ENCODE data around the gene MAFB. TPM values are rescaled to one million over a fixed set of nuclear protein-coding genes. Genes with fewer than 3 reads are reported as not detected.

Gene MAFB
- total RNA-seq, 1 experiment from 2014 or later = 0.06 TPM

DNA sequence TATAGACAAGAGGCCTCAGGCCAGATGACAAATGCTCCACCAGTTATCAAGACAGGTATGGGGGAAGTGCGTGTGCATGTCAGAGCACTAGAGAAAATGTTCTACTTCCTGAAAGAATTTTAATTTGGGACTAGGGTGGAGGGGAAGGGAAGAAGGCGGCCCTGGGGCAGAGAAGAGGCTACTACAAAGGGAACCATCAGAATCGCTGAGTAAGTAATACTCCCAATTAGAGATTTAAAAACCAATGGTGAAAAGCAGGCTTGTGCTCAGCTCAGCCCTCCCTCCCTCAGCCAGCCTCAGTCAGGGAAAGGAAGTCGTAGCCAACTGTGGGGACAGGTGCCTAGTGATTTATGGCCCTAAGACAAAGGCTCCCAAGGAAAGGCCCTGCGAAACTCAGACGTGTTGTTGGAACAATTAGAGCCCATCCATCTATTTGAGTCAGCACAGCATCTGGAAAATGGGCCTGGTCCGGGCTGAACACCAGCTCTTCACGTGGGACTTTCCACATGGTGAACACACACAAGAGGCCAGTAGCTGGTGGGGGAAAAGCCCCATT, 15.0 kb upstream of the MAFB start:
- no peak for DNase-seq (ENCODE audit: low read depth)

DNA sequence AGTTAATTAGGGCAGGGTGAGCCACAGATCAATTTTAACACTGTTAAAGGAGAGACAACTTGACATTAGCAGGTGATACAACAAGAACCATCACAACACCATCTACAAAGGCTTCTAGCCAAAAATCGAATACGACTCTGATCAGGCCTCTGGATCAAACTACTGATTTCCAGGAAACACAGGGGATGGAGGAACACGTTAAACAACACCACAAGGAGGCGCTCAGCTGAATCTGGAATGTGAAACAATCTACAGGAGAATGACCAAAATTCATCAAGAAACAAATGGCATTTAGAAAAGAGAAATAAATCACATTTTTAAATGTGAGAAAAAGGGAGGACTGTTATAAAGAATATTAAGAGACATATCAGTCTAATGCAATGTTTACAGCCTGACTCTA, 13.5 kb upstream of the MAFB start:
- no peak for DNase-seq (ENCODE audit: low read depth)

DNA sequence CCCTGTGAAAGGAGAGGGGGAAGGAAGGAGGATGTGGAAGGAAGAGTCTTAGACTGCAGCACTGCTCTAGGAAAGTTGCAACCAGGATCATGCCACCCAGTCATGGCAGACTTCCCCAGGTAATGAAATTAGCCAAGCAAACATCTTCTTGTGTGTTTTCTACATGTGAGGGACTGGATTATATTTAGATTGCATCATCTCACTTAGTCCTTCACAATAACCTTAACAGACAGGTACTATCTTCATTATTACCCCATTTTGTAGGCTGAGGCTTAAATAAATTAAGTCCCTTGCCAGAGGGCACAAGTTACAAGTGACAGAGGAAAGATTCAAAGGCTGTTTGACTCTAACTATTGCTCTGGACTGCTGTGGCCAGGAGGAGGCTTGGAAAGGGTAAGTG, 9.7 kb upstream of the MAFB start:
- DNase-seq (ENCODE audit: low read depth) = no peak

DNA sequence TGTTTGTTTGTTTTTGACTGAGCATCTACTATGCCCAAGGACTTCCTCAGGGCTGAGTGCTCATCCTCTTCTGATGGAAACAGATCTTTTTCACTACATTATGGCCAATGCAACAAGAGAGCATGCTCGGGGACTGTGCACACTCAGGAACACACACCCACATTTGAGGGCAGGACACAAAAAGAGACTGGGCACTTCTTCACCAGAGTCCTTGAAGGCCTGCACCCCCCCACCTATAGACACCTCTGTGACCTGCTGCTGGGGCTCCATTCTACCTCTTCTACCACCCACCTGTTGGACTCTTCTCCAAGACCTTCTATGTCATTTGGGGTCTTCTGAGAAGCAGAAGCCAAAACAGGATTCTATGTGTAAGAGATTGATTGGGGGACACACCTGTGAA, 9.2 kb upstream of the MAFB start:
- DNase-seq (ENCODE audit: low read depth) = no peak

DNA sequence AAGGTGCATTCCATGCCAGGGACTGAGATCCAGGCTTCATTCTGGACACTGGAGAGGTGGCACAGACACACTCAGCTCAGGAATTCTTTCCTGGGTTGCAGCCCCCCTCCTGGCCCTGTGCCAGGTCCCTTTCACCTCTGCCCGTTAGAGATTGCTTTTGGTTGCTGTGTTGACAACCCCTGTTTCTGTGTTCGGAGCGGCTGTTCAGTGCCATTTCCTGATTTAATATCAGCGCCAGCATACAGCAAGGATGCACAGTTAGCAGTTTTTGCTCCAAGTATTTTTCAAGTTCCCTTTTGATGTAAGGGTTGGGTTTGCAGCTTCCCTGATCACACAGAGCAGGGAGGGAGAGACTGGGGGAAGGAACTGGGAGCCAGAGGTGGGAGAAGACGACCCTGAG, 8.5 kb upstream of the MAFB start:
- DNase-seq (ENCODE audit: low read depth) = no peak

DNA sequence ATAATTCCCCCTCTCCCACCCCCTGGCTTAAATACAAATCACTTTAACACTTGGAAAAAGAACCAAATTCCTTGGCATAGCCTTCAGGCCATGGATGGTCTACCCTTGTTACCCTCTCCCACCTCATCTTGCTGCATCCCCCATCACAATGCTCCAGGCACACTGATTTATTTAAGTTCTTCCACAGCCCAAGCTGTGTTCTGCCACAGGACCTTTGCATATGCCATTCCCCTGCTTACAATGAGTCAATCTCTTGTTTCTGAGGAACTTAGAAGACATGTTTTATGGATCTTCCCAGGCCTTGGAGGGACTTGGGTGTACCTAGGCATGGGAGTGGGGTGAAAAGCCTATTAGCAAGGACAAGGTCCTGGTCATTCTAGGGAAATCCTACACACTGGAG, 6.2 kb upstream of the MAFB start:
- no peak for DNase-seq (ENCODE audit: low read depth)

DNA sequence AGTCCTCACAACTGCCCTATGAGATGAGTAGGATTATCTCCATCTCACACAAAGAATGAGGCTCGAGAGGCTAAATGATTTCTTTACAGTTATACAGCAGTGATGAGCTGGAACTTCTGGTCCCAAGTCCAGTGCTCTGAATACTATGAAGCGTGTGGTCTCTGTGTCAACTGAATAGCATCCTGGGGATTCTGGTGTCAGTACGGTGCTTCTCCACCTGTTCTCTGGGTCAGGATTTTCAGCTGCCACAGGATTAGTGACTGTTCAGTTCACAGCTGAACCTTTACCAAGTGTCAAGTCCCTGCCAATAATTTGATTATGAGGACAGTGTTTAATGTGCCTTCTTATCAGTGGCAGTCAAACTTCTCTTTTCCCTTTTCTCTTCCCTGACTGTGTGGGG, 5.2 kb upstream of the MAFB start:
- no peak for DNase-seq (ENCODE audit: low read depth)

DNA sequence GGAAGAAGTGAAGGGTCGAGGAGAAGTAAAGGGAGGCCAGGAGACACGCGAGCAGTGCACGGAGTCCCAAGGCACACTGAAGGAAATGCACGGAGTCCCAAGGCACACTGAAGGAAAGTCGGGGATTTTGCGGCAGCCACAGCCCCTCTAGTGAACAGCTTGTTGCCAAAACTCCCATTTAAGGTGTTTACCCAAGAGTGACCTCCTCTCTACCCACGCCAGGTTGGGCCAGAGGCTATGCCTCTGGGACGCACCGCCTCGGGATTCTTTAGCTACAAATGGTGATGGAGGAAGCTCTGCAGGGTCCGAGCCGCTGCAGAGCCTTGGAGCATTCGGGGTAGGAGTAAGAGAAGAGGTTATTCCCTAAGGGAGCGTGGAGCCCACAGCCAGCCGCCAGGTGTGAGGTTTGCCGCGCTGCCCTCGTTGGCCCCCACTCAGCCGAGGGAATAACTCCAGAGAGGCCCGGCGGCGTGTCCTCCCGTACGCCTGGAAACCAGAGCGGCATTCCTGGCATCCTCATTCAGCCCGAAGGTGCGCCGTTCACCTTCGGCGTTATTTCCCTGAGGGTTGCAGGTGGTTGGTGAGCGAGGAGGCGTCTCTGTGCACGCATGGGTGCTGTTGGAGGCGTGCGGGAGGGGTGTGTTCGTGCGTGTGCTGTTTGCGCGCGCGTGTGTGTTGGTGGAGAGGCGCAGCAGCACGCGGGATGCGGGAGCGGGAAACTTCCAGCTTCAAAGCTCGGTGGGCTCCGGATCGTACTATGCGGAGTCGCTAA, 3.4 kb upstream of the MAFB start:
- no peak for DNase-seq (ENCODE audit: low read depth)

DNA sequence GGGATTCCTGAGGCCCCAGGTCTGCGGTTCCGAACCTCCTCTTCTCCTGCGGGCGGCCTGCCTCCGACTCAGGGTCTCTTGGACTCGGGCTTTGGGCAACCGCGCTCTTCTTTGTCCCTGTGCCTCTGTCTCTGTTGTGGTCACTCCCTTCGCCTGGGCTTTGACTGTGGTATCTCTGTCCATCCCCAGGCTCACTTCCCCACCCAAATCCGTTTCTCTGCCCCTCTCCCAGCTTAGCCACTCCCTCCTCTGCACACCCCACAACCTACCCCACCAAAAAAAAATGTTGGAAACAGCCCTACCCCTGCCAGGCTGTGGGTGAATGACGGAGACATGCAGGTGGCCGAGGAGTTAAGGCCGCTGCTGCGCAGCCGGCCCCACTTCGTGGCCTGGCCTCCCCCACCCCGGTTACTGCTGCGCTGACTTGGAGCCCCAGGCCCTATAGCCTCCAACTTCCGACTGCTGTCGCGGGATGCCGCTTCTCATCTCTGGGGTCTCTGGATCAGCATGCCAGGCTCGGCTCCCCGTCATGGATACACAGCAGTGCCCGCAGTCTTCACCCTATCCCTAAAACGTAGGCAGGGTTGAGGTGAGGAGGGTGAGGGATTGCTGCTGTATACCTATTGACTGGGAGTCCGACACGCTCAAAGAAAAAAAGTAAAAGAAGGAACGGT, 2.7 kb upstream of the MAFB start:
- no peak for DNase-seq (ENCODE audit: low read depth)

DNA sequence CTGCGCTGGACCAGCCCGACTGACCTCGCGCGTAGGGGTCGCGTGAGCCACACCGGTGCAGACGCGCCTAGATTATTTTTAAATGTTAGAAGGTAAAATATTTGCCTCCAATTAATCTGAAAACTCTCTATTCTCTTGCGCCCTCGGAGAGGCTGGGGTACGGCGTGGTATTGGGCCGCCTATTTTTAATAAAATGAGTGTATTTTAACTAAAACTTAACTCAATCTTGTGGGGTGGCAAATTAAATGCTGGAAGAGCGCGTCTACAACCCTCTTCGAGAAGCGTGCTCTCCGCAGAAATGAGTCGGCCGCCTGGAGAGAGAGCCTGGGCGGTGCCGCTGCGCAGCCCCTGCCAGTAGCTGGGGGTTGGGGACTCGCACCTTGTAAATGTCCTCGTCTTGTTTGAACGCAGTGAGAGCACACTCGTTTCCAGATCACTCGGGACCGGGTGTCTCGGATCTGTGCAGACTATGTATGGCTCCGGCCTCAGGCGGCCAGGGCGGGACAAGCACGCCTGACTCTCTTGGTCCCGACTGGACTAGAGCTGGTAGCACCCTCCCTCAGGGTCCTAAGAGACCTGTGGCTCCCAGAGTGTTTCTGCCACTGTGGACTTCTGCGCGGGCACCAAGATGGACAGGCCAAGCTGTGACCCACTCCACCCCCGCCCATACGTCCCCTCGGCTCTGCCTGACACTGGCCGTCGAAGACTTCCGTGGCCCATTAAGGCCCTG, 2.0 kb upstream of the MAFB start:
- DNase-seq (ENCODE audit: low read depth) = no peak

DNA sequence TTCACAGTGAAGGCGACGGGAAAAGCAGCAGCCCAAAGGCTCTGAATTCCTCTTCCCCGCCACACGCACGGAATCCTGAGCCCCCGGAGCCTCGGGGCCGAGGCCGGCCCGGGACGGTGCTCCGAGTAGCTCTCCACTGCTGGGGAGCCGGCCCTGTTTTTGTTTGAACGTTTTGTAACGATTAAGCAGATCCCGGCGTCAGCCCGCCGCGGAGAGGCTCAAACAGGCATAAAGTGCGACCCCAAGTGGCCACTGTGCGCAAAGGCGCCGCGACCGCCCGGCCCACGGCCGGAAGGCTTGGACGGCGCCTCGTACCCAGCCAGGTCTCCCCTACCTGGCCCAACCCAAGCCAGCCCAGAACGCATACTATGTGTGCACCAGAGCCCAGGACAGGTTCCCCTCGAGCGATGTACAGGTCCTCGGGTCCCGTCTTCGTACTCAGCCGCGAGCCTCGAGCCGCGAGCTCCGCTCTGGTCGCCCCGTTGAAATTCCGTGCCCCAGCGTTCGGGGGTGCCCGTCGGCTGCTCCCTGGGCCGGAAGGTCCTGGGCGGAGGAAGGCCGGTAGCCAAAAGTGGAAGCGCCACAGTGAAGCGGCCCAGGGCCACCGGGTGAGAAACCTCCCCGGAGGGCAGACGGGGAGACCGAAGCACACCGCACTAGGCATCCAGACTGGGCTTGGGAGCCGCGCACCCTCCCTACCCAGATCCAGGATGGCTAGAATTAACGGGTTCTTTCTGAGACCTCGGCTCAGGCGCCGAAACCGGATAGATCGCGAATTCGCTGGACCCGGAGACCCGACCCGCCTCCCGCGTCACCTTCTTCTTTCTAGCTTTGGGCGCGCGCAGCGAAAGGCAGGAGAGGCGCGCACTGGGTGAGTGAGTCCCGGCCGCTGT, 1.2 kb upstream of the MAFB start:
- peak; percentile 58 for DNase-seq (ENCODE audit: low read depth)

DNA sequence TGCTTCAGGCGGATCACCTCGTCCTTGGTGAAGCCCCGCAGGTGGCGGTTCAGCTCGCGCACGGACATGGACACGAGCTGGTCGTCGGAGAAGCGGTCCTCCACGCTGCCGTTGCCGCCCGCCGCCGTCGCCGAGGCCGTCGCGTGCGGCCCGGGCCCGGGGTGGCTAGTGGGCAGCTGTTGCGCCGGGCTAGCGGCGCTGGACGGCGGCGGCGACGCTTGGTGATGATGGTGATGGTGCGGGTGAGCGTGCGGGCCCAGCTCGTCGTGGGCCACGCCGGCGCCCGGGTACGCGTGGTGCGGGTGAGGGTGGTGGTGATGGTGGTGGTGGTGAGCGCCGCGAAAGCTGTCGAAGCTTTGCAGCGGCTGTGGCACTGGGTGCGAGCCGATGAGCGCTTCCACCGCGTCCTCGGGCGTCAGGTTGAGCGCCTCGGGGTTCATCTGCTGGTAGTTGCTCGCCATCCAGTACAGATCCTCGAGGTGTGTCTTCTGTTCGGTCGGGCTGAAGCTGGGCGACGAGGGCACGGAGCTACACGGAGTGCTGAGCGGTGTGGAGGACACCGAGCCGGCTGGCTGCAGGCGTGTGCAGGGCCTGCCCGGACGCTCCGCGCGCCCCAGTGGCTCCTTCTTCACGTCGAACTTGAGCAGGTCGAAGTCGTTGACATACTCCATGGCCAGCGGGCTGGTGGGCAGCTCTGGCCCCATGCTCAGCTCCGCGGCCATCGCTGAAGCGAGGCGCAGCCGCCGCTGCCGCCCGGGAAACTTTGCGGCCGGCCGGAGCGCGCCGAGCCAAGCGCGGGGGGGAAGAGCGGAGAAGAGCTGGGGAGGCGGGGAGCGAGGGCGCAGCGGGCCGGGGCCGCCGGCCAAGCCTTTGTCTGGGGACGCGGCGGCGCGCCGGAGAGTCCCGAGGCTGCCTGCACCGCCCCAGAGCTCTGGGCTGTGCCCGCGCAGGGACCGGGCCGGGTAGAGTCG, 622 bp downstream of the MAFB start:
- DNase-seq (ENCODE audit: low read depth) = no peak

DNA sequence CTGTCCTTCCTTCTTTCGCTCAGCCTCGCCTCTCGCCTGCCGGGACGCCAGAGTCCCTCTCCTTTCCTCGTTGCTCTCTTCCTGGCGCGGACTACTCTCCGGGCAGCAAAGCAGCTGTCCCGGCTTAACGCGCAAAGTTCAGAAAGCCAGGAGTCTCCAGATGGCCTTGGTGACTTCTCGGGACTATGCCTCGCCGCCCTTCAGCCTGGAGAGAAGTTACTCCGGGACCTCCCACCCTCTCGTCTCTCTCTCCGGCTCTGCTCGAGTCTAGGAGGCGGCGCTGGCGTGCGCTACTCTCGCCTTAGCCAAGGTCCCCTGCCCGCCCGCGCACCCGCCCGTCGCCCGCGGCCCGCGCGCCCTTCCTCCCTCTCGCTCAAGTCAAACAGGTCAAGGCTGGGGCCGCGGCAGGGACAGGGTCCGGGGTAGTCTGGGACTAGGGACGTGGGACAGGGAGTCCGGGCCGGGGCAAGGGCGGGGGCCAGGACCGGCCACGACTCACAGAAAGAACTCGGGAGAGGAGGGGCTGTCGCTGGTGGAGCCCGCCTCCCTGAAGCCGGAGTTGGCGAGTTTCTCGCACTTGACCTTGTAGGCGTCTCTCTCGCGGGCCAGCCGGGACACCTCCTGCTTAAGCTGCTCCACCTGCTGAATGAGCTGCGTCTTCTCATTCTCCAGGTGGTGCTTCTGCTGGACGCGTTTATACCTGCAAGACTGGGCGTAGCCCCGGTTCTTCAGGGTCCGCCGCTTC, 1.5 kb downstream of the MAFB start:
- DNase-seq (ENCODE audit: low read depth) = no peak

DNA sequence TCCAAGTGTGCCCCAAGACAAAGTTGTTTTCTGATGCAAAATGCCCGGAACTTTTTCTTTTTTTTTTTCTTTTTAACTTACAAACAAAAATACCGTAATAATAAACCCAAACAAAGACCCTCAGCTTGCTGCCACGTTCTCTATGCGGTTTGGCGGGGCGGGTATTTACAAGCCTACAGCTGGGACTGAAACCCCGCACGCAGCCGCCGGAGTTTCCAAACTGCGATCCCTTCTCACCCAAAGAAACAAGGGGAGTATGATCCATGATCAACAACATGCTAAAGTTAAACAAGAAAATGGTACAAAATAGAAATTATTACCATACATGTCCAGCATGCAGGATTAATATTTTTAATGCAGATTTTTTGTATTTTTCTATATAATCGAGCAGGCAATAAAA, 2.1 kb downstream of the MAFB start:
- DNase-seq (ENCODE audit: low read depth) = no peak

DNA sequence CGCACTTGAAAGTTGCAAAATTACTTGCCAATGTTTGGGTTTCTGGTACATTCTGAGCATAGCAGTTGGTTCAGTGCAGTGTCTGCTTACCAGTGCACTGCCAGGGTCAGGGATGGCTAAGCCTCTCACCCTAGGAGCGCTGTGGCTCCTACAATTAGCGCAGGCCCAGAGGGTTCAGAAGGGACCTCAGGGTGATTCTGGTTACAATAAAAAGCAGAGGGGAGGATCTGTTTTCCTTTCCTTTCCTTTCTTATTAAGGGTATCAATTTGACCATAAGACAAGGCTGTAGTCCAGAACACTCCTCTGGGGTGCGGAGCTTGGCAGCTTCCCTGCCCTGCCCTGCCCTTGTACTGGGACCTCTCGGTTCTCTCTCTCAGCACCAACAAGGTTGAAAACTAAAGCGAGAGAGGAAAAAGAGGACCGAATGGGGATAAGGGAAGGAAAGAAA, 2.6 kb downstream of the MAFB start:
- no peak for DNase-seq (ENCODE audit: low read depth)

DNA sequence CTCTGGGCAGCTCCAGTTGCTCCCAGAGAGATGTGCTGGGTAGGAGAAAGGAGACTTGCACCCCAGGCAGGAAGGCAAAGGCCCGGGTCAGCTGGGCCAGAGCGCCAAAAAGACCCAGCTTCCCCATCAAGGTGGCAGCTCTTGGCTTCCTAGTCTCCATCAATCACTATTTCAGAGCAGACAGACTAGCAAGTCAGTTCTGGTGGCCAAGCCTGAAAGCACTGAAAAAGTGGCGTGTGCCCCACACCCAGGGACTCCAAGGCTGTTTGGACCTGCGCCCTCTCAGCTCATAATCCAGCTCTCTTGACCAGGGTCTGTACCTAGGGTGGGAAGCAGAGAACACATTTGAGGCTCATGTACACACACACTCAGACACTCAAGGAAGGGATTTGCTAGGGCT, 3.7 kb downstream of the MAFB start:
- DNase-seq (ENCODE audit: low read depth) = no peak

DNA sequence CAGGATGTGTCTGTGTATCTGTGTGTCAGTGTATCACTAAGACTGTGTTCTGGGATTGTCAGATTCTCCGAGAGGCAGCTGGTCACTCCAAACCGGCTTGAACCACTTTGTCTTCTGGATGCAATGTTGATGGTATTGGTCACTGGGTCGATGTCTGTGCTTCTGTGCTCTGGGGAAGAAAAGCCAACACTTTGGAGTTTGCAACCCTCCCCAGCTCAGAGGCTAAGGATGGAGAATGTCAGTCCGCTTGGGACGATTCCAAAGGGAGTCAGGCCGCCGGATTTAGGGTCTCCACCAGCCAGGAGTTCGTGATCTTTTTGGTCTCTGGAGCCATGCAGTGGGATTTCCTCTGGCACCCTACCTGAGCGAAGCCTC, 5.2 kb downstream of the MAFB start:
- no peak for DNase-seq (ENCODE audit: low read depth)

DNA sequence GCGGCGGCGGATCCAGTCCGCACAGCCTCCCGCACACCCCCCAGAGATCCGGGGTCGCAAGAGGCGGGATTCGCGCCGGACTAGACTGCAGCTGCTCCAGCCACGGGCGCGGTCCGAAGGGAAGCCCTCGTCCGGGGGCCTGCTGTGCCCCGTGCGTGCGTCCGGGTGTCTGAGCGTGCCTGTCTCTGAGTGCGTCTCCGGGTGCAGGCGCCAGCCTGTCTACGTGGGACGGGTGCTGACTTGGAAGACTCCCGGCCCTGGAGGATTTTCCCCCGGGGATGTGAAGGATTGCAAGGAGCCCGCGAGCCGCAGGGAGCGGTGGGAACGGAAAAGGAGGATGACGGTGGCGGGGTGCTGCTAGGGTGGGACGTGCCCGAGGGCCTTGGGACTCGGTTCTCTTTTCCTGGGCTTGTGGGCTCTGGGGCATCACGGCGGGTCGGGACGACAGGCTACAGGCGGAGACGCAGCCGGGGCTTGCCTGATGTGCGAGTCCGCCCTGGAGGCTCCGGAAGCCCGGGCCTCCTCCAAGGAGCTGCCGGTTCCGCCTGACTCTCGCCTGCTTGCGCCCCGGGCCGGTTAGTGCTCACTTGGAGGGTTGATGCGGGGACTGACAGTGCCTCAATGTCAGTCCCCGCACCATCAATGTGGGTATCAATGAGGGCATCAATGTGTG, 5.7 kb downstream of the MAFB start:
- DNase-seq (ENCODE audit: low read depth) = no peak
